Activated T-helper 2 cell treated with anti-CD3 and anti-CD28 coated beads, Interferon-gamma antibody, Interleukin-2, Interleukin-4, amounts not matched to agents 10 μg/mL and 5 μg/mL and 100 μg/mL, durations not matched to agents 14 hours and 24 hours and 36 hours (primary cell): ENCODE results near the gene TADA3. TPM values are rescaled to one million over a fixed set of nuclear protein-coding genes. Genes with fewer than 3 reads are reported as not detected.
A peak's percentile ranks its signal among the peaks of the same experiment; 100 is the strongest.
"Not testable (repeated sequence)": the region's sequence is repeated elsewhere in the genome, so short reads cannot be mapped to it uniquely, and the experiment has no call there.

Experiments
- DNase-seq: peaks from one replicate; pipeline ENCODE4 v3.0.0; 2021; ENCODE audit warnings: low spot score
- H3K27ac Mint-ChIP-seq: one replicate; pipeline ENCODE4 v1.8.0; 2021; ENCODE audit warnings: mixed read lengths
- H3K27me3 Mint-ChIP-seq: one replicate; pipeline ENCODE4 v1.8.0; 2021; ENCODE audit warnings: low read depth, mixed read lengths
- H3K36me3 Mint-ChIP-seq: one replicate; pipeline ENCODE4 v1.8.0; 2021; ENCODE audit warnings: low read depth, mixed read lengths
- H3K4me1 Mint-ChIP-seq: one replicate; pipeline ENCODE4 v1.8.0; 2021; ENCODE audit warnings: low read depth, mixed read lengths
- H3K4me3 Mint-ChIP-seq: one replicate; pipeline ENCODE4 v1.8.0; 2021; ENCODE audit warnings: low read depth, mild to moderate bottlenecking, moderate library complexity, mixed read lengths
- H3K9me3 Mint-ChIP-seq: one replicate; pipeline ENCODE4 v1.8.0; 2021; ENCODE audit warnings: mixed read lengths
- intact Hi-C: fragments of 100-400 bp; cut with micrococcal nuclease; formaldehyde crosslinking; loops from one replicate; pipeline ENCODE4 v1.15.1; 2023
- total RNA-seq: library from RNA; stranded (reverse); gene quantifications from 2 replicates; pipeline ENCODE4 v1.2.3, GENCODE V29; 2022

The TADA3 gene
- total RNA-seq, 1 donor from 2014 or later: 89.2 TPM

GRCh38 chr3:9778143-9779074 is 13.9 kb downstream of the TADA3 start:
- H3K9me3 Mint-ChIP-seq: no peaks in the 10 kb centered on the region
- H3K4me3 Mint-ChIP-seq: peak overlapping the region; percentile 51
- DNase-seq: no peak
- intact Hi-C loops: loop anchor here (1.0 to 2.0 kb wide), 5 partner anchors 9 to 48 kb away; partner anchors contain the start of genes BRPF1, CAMK1 and TADA3
- peaks cover 40% of the 10 kb centered on the region for H3K36me3 Mint-ChIP-seq
- H3K27me3 Mint-ChIP-seq: no peaks in the 10 kb centered on the region
- peak overlapping the region; percentile 98 for H3K27ac Mint-ChIP-seq
- peaks cover 58% of the 10 kb centered on the region for H3K4me1 Mint-ChIP-seq

DNA sequence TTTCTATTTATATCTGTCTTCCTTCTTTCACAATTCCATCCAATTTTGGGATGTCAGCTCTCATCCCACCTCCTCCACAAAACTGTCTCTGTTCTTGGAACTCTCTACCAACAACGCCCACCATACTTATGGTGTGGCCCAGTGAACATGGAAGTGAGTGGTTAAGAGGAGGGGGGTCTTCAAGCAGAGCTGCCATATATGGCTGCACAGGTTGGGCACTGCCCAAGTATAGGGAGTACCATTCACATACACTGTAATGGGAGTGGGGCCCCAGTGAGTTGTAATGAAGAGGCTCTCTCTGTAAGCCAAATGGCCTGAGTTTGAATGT is 14.6 kb downstream of the TADA3 start:
- peaks cover 55% of the 10 kb centered on the region for H3K4me1 Mint-ChIP-seq
- intact Hi-C loops: loop anchor here (1.0 to 2.0 kb wide), 5 partner anchors 8 to 47 kb away; partner anchors contain the start of genes BRPF1, CAMK1 and TADA3
- H3K27ac Mint-ChIP-seq: peak overlapping the region; percentile 98

GRCh38 chr3:9776896-9777693 is 15.2 kb downstream of the TADA3 start:
- H3K27ac Mint-ChIP-seq: peak overlapping the region; percentile 98
- intact Hi-C loops: no loop called here
- no peaks in the 10 kb centered on the region for H3K9me3 Mint-ChIP-seq
- H3K4me1 Mint-ChIP-seq: peaks cover 51% of the 10 kb centered on the region
- H3K27me3 Mint-ChIP-seq: no peaks in the 10 kb centered on the region
- no peak for DNase-seq
- H3K4me3 Mint-ChIP-seq: no peak overlapping the region
- H3K36me3 Mint-ChIP-seq: peaks cover 30% of the 10 kb centered on the region

More for the DNA sequence above, 14.6 kb downstream of the TADA3 start:
- Mint-ChIP-seq H3K27me3 (no peaks in the 10 kb centered on the region), H3K4me3 (peak overlapping the region; percentile 51), H3K9me3 (no peaks in the 10 kb centered on the region), H3K36me3 (peaks cover 35% of the 10 kb centered on the region)
- DNase-seq: no peak

GRCh38 chr3:9771007-9771406 is 21.3 kb downstream of the TADA3 start:
- peaks cover 36% of the 10 kb centered on the region for H3K4me1 Mint-ChIP-seq
- H3K27me3 Mint-ChIP-seq, H3K9me3 Mint-ChIP-seq, DNase-seq, intact Hi-C loops: not testable (repeated sequence)
- H3K36me3 Mint-ChIP-seq: peaks cover 21% of the 10 kb centered on the region
- H3K4me3 Mint-ChIP-seq: peak overlapping the region; percentile 82
- peak overlapping the region; percentile 39 for H3K27ac Mint-ChIP-seq

- Mint-ChIP-seq H3K27ac (peak overlapping the region; percentile 30), H3K27me3 (no peaks in the 10 kb centered on the region), H3K36me3 (peaks cover 26% of the 10 kb centered on the region), H3K9me3 (no peaks in the 10 kb centered on the region), H3K4me3 (peak overlapping the region; percentile 82), H3K4me1 (peaks cover 35% of the 10 kb centered on the region)
- no peak for DNase-seq
- intact Hi-C loops: no loop called here
Measured at GRCh38 chr3:9770276-9770812, 21.9 kb downstream of the TADA3 start.

- Mint-ChIP-seq H3K27me3 (no peaks in the 10 kb centered on the region), H3K27ac (peak within 1 kb of the TSS; percentile 65), H3K9me3 (no peaks in the 10 kb centered on the region), H3K4me1 (peaks cover 36% of the 10 kb centered on the region), H3K36me3 (peaks cover 31% of the 10 kb centered on the region), H3K4me3 (peak within 1 kb of the TSS; percentile 82)
- intact Hi-C loops: loop anchor here (1.0 to 5.0 kb wide), 4 partner anchors 9 to 38 kb away; partner anchors contain the start of gene TADA3
- peak; percentile 70 for DNase-seq
Measured at GRCh38 chr3:9769426-9770275, 22.6 kb downstream of the TADA3 start, which contains the start of gene CAMK1. Gene CAMK1, minus strand, starts transcription at chr3:9769947. Its CDS starts 2,198 bp downstream, at chr3:9767749.

DNA sequence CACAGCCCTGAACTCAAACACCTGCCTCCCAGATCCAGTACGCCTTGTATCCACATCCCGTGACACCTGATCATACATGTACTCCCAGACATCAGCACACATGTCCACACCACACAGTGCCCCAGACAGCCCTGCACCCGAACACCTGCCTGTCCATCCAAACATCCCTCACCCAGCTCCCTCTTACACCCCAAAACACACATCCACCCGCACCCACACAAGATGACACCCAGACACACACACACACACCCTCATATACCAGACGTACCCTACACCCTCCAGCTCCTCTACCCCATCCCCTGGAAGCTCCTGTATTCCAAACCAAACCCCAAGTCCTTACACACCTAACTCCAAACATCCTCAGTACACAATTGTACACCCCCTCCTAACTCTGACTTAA is 23.3 kb downstream of the TADA3 start:
- no peak for DNase-seq
- intact Hi-C loops: loop anchor here (1.0 to 5.0 kb wide), 4 partner anchors 9 to 38 kb away; partner anchors contain the start of gene TADA3
- Mint-ChIP-seq H3K27me3 (no peaks in the 10 kb centered on the region), H3K4me1 (peaks cover 36% of the 10 kb centered on the region), H3K4me3 (peak overlapping the region; percentile 82), H3K36me3 (peaks cover 32% of the 10 kb centered on the region), H3K9me3 (no peaks in the 10 kb centered on the region), H3K27ac (peak overlapping the region; percentile 65)

- no peaks in the 10 kb centered on the region for H3K27me3 Mint-ChIP-seq
- peak overlapping the region; percentile 82 for H3K4me3 Mint-ChIP-seq
- H3K4me1 Mint-ChIP-seq: peaks cover 36% of the 10 kb centered on the region
- intact Hi-C loops: loop anchor here (2.0 to 5.0 kb wide), 2 partner anchors 17 to 39 kb away; no protein-coding TSS in a partner anchor
- H3K9me3 Mint-ChIP-seq: no peaks in the 10 kb centered on the region
- H3K36me3 Mint-ChIP-seq: peaks cover 34% of the 10 kb centered on the region
- peak overlapping the region; percentile 1 for H3K27ac Mint-ChIP-seq
- DNase-seq: no peak
Measured at GRCh38 chr3:9768141-9768775, 24.0 kb downstream of the TADA3 start.

GRCh38 chr3:9767418-9767817 is 24.9 kb downstream of the TADA3 start:
- no peak for DNase-seq
- Mint-ChIP-seq H3K4me1 (peaks cover 36% of the 10 kb centered on the region), H3K36me3 (peaks cover 41% of the 10 kb centered on the region), H3K27ac (peak overlapping the region; percentile 18), H3K27me3 (no peaks in the 10 kb centered on the region), H3K4me3 (peak overlapping the region; percentile 19), H3K9me3 (no peaks in the 10 kb centered on the region)
- intact Hi-C loops: loop anchor here (5.0 kb wide), 1 partner anchor 40 kb away; no protein-coding TSS in a partner anchor

GRCh38 chr3:9765865-9766264 is 26.4 kb downstream of the TADA3 start:
- peaks cover 35% of the 10 kb centered on the region for H3K4me1 Mint-ChIP-seq
- H3K27ac Mint-ChIP-seq: no peak overlapping the region
- H3K4me3 Mint-ChIP-seq: no peak overlapping the region
- no peaks in the 10 kb centered on the region for H3K27me3 Mint-ChIP-seq
- H3K36me3 Mint-ChIP-seq: peaks cover 55% of the 10 kb centered on the region
- intact Hi-C loops: loop anchor here (5.0 kb wide), 1 partner anchor 41 kb away; no protein-coding TSS in a partner anchor
- H3K9me3 Mint-ChIP-seq: no peaks in the 10 kb centered on the region
- DNase-seq: no peak

DNA sequence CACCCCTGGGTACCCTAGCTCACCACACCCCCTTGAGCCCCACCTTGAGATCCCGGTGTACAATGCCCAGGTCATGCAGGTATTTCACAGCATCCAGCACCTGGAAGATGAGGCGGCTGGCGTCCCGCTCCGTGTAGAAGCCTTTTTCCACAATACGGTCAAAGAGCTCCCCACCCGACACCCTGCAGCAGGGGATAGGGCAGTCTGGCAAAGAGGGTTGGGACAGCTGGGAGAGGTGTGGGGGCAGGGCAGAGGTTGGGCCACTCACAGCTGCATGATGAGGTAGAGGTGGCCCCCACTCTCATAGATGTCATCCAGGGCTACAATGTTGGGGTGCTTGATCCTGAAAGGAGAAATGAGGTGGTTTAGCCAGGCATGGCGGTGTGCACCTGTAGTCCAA is 29.4 kb downstream of the TADA3 start:
- no peak overlapping the region for H3K4me3 Mint-ChIP-seq
- H3K27me3 Mint-ChIP-seq: no peaks in the 10 kb centered on the region

More for the DNA sequence above, 29.4 kb downstream of the TADA3 start:
- Mint-ChIP-seq H3K9me3 (no peaks in the 10 kb centered on the region), H3K4me1 (peaks cover 12% of the 10 kb centered on the region), H3K27ac (no peak overlapping the region), H3K36me3 (peaks cover 75% of the 10 kb centered on the region)
- intact Hi-C loops: no loop called here
- no peak for DNase-seq
